RWPE1 (cell line): ENCODE results near the gene MARCHF4.
"Not testable (repeated sequence)": the region's sequence is repeated elsewhere in the genome, so short reads cannot be mapped to it uniquely, and the experiment has no call there.

Experiments used
- CTCF ChIA-PET: fragments of 350-600 bp; sonication (Branson Sonifier 250); formaldehyde crosslinking; extraction: SDS; loops from one replicate; lab custom pipeline; 2021; lab: Yijun Ruan, JAX
- POLR2A ChIA-PET: fragments of 400-600 bp; formaldehyde crosslinking; extraction: SDS; loops from one replicate; lab custom pipeline; 2020; ENCODE audit warnings: antibody characterized with exemption; ENCODE audit not compliant: low non-redundant PET; lab: Yijun Ruan, JAX
- DNase-seq: peaks from one replicate; pipeline ENCODE4 v3.0.0; 2012; ENCODE audit warnings: low spot score
- H3K27ac ChIP-seq: fragments of 450-650 bp; 2 replicates; pipeline ENCODE4 v1.5.1; 2017
- CTCF ChIP-seq: fragments of 450-650 bp; conservative IDR thresholded peaks from 2 replicates; pipeline ENCODE4 v1.5.1; 2017; ENCODE audit warnings: low read depth, mild to moderate bottlenecking

Gene MARCHF4

DNA sequence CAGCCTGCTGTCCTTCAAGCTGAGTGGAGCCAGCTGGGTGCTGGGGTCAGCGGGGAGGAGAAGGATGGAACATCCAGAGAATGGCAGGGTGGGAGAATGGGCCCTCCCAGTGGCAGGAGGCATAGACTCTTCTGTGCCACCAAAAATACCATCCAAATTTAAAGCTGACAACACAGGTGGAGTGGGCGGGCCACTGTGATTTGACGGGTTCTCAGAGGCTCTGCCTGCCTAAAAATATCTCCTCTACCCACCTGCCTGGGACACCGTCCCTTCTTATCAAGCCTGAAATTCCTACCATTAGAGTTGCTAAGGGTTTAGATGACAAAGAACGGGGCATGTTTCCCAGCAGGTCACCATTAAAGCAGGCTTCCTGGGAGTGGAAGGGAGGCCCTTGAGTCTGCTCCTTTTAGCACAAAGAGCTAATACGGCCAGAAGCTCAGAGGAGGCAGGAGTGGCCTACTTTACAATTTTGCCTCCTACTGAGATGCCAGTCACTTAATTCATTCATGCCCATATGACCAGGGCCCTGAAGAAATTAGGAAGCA lies 19.8 kb upstream of the MARCHF4 start:
- TF ChIP-seq CTCF, result no peak
- ChIA-PET POLR2A (no interaction called here), CTCF (no interaction called here)
- DNase-seq, result no peak
- peak overlapping the region; percentile 54 for H3K27ac ChIP-seq

DNA sequence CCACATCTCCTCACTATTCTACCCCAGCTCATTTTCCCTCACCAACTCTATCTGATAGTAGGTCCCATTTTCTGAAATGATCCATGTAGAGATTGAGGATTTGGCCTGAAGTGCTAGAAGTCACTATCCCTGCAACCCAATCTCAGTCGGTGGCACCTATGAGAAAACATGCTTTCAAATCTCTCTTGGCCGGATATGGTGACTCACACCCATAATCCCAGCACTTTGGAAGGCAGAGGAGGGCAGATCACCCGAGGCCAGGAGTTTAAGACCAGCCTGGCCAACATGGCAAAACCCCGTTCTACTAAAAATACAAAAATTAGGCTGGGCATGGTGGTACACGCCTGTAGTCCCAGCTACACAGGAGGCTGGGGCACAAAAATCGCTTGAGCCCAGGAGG lies 19.1 kb upstream of the MARCHF4 start:
- POLR2A ChIA-PET, result no interaction called here
- no peak for DNase-seq
- no peak for TF ChIP-seq CTCF
- CTCF ChIA-PET, result no interaction called here
- H3K27ac ChIP-seq, result peak overlapping the region; percentile 54

DNA sequence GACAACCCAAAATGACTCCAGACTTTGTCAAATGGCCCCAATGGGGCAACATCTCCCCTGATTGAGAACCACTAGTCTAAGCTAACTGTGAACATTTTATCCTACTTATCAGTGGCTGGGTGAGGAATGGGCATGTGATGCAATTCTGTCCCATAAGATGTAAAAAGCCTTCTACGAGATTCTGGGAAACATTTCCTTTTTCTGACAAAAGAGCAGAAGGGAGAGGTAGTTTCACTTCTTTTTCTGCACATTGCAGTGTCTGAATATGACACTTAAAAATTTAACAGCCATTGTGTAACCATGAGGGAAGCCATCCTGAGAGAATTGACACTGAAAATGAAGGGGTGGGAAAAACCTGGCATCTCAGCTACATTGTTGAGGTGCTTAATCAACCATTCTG lies 17.3 kb upstream of the MARCHF4 start:
- TF ChIP-seq CTCF, result no peak
- ChIA-PET POLR2A (no interaction called here), CTCF (no interaction called here)
- no peak overlapping the region for H3K27ac ChIP-seq
- no peak for DNase-seq

- no peak for DNase-seq
- POLR2A ChIA-PET, result no interaction called here
- CTCF ChIA-PET, result interaction anchor here (0.6 kb wide), 1 partner anchor 115 kb away, joined by 3 read pairs; no protein-coding TSS in a partner anchor
- no peak overlapping the region for H3K27ac ChIP-seq
- no peak for TF ChIP-seq CTCF
Measured at GRCh38 chr2:216388046-216388884, 16.0 kb upstream of the MARCHF4 start.

GRCh38 chr2:216387262-216387661 lies 15.0 kb upstream of the MARCHF4 start:
- DNase-seq, result no peak
- ChIA-PET POLR2A (no interaction called here), CTCF (no interaction called here)
- no peak for TF ChIP-seq CTCF
- H3K27ac ChIP-seq, result no peak overlapping the region

DNA sequence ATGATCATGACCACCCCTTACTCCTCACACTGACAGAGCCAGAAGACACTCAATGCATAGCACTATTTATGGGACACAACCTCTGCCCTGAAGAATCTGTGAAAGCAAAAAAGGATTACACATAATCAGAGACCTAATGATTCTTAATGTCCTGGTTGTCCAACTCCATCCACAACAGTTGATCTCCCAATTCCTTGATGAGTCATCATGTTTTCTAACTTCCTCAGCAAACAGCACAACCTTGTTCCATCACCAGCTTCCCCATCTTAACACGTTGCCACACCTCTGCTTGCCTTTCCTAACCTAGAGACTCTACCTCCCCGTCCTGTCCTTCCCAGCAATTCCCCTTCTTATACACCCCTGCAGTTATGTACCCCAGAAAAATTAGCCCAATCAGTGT lies 13.2 kb upstream of the MARCHF4 start:
- no peak for DNase-seq
- no peak overlapping the region for H3K27ac ChIP-seq
- ChIA-PET CTCF (interaction anchor here (0.6 kb wide), 1 partner anchor 18 kb away, joined by 4 read pairs; no protein-coding TSS in a partner anchor), POLR2A (no interaction called here)
- TF ChIP-seq CTCF, result no peak

DNA sequence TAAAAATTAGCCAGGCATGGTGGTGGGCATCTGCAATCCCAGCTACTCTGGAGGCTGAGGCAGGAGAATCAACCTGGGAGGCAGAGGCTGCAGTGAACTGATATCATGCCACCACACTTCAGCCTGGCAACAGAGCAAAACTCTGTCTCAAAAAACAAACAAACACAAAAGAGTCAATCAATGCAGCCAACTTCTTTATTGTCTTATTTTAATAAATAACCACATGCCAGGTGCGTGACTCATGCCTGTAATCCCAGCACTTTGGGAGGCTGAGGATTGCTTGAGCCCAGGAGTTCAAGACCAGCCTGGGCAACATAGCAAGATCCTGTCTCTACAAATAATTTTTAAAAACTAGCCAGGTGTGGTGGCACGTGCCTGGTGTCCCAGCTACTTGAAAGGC lies 12.1 kb upstream of the MARCHF4 start:
- H3K27ac ChIP-seq, CTCF ChIA-PET, POLR2A ChIA-PET, DNase-seq: not testable (repeated sequence)
